ENCODE data around the gene C10orf67. TPM values are rescaled to one million over a fixed set of nuclear protein-coding genes. Genes with fewer than 3 reads are reported as not detected.

C10orf67 gene
- total and polyA plus RNA-seq, 4 donors: 0.56 to 1.5 (median 0.87) TPM

DNA sequence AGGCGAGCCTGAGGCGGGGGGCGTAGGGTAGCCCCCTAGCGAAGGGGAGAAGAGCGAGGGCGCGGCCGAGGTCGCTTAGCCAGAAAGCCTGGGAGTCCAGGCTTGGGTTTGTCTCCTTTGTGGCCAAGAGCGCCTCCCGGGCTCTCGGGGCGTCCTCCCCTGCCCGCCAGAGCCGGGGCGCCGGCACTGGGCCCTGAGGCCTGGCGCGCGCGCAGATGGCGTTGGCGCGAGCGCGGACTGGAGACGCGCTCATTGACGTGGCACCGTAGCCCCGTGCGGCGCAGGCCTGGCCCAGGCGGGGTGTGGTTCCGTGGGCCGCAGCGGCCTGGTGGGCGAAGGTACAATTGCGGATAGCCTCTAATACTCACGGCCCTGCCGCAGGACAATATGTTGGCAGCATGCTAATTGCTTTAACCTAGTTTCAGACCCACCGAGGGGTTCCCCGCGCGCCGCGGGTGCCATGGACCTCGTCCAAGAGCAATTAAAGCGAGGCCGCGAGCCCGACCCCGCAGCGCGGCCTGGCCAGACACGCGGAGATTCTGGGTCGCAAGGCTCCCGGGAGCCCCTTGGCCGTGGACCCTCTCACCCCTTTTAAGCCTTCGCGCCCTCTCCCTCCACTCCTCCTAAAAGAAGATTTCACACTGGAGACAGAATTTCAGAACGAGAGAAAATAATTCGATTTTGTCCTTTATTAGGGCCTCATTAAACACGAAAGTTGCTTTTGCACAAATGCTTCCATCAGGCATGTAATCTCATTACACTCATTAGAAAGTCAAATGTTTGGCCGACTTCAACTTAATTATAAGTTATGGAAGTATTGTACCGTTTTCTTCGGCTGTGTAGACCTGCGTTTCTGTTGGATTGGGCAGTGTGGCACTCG, 149.4 kb downstream of the C10orf67 start:
- Histone ChIP-seq H3K4me1 (ENCODE audit: control insufficient read depth, insufficient read depth, low read length) (peaks cover 41% of the 10 kb centered on the region), H3K27me3 (ENCODE audit: control insufficient read depth, insufficient read depth, low read length) (peaks cover 93% of the 10 kb centered on the region), H3K36me3 (ENCODE audit: control insufficient read depth, insufficient read depth, low read length) (no peaks in the 10 kb centered on the region), H3K9me3 (ENCODE audit: control insufficient read depth, insufficient read depth, low read length) (no peaks in the 10 kb centered on the region), H3K4me3 (ENCODE audit: low read depth, low read length) (no peak overlapping the region), H3K27ac (ENCODE audit: low read depth, low read length) (no peak overlapping the region)
- WGBS (ENCODE audit: insufficient coverage): 2% methylated on average over 68 of the region's 70 CpGs
- peak in 2 of 6 donors; percentile 35 to 63 for DNase-seq (ENCODE audit: low read depth in 4 of 6, low spot score in 6 of 6)

GRCh38 chr10:23194471-23194965, 150.1 kb downstream of the C10orf67 start:
- H3K4me3 ChIP-seq (ENCODE audit: low read depth, low read length): no peak overlapping the region
- DNase-seq (ENCODE audit: low read depth in 4 of 6, low spot score in 6 of 6): no peak
- H3K27me3 ChIP-seq (ENCODE audit: control insufficient read depth, insufficient read depth, low read length): peaks cover 89% of the 10 kb centered on the region
- no peaks in the 10 kb centered on the region for H3K9me3 ChIP-seq (ENCODE audit: control insufficient read depth, insufficient read depth, low read length)
- H3K4me1 ChIP-seq (ENCODE audit: control insufficient read depth, insufficient read depth, low read length): peaks cover 36% of the 10 kb centered on the region
- WGBS (ENCODE audit: insufficient coverage): 15% methylated on average over 7 of the region's 13 CpGs
- no peaks in the 10 kb centered on the region for H3K36me3 ChIP-seq (ENCODE audit: control insufficient read depth, insufficient read depth, low read length)
- H3K27ac ChIP-seq (ENCODE audit: low read depth, low read length): no peak overlapping the region

- no peak overlapping the region for H3K27ac ChIP-seq (ENCODE audit: low read depth, low read length)
- WGBS (ENCODE audit: insufficient coverage): 1% methylated on average over 15 of the region's 19 CpGs
- no peak for DNase-seq (ENCODE audit: low read depth in 4 of 6, low spot score in 6 of 6)
- no peaks in the 10 kb centered on the region for H3K36me3 ChIP-seq (ENCODE audit: control insufficient read depth, insufficient read depth, low read length)
- no peaks in the 10 kb centered on the region for H3K9me3 ChIP-seq (ENCODE audit: control insufficient read depth, insufficient read depth, low read length)
- peaks cover 87% of the 10 kb centered on the region for H3K27me3 ChIP-seq (ENCODE audit: control insufficient read depth, insufficient read depth, low read length)
- peaks cover 27% of the 10 kb centered on the region for H3K4me1 ChIP-seq (ENCODE audit: control insufficient read depth, insufficient read depth, low read length)
- H3K4me3 ChIP-seq (ENCODE audit: low read depth, low read length): no peak overlapping the region
Observed at GRCh38 chr10:23193435-23194074, 151.0 kb downstream of the C10orf67 start.

GRCh38 chr10:23192712-23193434, 151.7 kb downstream of the C10orf67 start:
- WGBS (ENCODE audit: insufficient coverage): under 1% methylated on average over 100 of the region's 100 CpGs
- no peak overlapping the region for H3K27ac ChIP-seq (ENCODE audit: low read depth, low read length)
- peaks cover 27% of the 10 kb centered on the region for H3K4me1 ChIP-seq (ENCODE audit: control insufficient read depth, insufficient read depth, low read length)
- DNase-seq (ENCODE audit: low read depth in 4 of 6, low spot score in 6 of 6): peak in 2 of 6 donors; percentile 51 to 63
- no peaks in the 10 kb centered on the region for H3K9me3 ChIP-seq (ENCODE audit: control insufficient read depth, insufficient read depth, low read length)
- no peaks in the 10 kb centered on the region for H3K36me3 ChIP-seq (ENCODE audit: control insufficient read depth, insufficient read depth, low read length)
- no peak overlapping the region for H3K4me3 ChIP-seq (ENCODE audit: low read depth, low read length)
- peaks cover 88% of the 10 kb centered on the region for H3K27me3 ChIP-seq (ENCODE audit: control insufficient read depth, insufficient read depth, low read length)

DNA sequence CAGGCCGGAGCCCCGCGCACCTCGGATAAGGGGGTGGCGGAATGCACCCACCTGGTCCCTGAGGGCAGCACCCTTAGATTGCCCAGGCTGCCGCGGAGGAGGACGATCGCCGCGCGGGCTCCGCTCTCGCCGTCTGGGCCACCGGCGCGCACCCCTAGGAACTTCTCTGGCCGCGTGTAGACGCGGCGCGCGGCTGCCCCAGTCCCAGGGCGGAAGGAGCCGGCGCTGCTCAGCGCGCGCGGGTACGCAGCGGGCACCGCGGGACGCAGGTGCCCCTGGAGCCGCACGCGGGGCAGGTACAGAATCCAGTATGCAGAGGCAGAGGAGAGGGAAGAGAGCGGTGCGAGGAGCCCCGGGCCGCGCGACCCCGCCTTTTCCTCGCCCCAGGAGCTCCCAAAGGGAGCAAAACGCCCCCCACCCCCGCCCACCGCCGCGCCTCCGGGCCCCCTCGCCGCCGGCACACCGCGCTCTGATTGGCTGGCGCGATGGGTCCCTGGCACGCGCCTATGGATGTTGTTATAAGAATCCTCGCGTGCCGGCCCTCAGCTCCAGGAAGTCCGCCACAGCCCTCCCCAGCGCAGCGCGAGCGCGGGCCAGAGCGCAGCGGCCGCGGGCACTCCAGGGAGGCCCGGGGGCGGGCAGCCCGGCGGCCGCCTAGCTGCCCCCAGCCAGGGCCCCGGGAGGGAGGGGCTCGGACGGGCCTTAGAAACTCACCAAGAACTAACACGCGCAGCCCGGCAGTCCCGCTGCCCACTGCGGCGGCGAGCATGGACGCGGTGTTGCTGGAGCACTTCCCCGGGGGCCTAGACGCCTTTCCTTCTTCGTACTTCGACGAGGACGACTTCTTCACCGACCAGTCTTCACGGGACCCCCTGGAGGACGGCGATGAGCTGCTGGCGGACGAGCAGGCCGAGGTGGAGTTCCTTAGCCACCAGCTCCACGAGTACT, 152.6 kb downstream of the C10orf67 start, which contains the start of gene PTF1A:
TSS of gene PTF1A (plus strand) at position 549 of the 948 bp plus-strand sequence. CDS start at position 768, 219 bp downstream.
- peaks cover 82% of the 10 kb centered on the region for H3K27me3 ChIP-seq (ENCODE audit: control insufficient read depth, insufficient read depth, low read length)
- H3K36me3 ChIP-seq (ENCODE audit: control insufficient read depth, insufficient read depth, low read length): no peaks in the 10 kb centered on the region
- H3K9me3 ChIP-seq (ENCODE audit: control insufficient read depth, insufficient read depth, low read length): no peaks in the 10 kb centered on the region
- no peak for DNase-seq (ENCODE audit: low read depth in 4 of 6, low spot score in 6 of 6)
- peaks cover 27% of the 10 kb centered on the region for H3K4me1 ChIP-seq (ENCODE audit: control insufficient read depth, insufficient read depth, low read length)
- no peak within 1 kb of the TSS for H3K27ac ChIP-seq (ENCODE audit: low read depth, low read length)
- WGBS (ENCODE audit: insufficient coverage): under 1% methylated on average over 98 of the region's 107 CpGs
- H3K4me3 ChIP-seq (ENCODE audit: low read depth, low read length): no peak within 1 kb of the TSS

GRCh38 chr10:23190872-23191763, 153.5 kb downstream of the C10orf67 start:
- no peaks in the 10 kb centered on the region for H3K36me3 ChIP-seq (ENCODE audit: control insufficient read depth, insufficient read depth, low read length)
- 3% methylated on average over 35 of the region's 36 CpGs for WGBS (ENCODE audit: insufficient coverage)
- DNase-seq (ENCODE audit: low read depth in 4 of 6, low spot score in 6 of 6): no peak
- H3K27me3 ChIP-seq (ENCODE audit: control insufficient read depth, insufficient read depth, low read length): peaks cover 73% of the 10 kb centered on the region
- H3K4me3 ChIP-seq (ENCODE audit: low read depth, low read length): no peak overlapping the region
- peaks cover 27% of the 10 kb centered on the region for H3K4me1 ChIP-seq (ENCODE audit: control insufficient read depth, insufficient read depth, low read length)
- no peaks in the 10 kb centered on the region for H3K9me3 ChIP-seq (ENCODE audit: control insufficient read depth, insufficient read depth, low read length)
- no peak overlapping the region for H3K27ac ChIP-seq (ENCODE audit: low read depth, low read length)

DNA sequence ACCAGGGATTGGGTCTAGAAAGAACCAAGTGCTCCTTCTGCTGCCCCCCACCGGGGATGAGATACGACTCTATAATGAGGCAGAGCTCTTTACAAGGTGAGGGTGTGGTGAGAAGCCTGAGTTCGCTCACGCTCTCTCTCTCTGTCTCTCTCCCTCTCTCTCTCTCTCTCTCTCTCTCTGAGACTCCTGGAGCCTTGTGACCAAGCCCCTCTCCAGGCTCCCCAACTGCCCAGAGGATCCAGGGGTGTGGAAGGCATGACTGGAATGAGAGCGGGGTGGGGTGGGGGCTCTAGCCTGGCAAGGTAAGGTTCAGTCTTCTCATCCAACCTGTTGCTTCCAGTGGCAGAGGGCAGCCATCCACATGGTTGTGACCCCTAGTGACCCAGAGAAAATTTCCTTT, 155.6 kb downstream of the C10orf67 start:
- peaks cover 52% of the 10 kb centered on the region for H3K27me3 ChIP-seq (ENCODE audit: control insufficient read depth, insufficient read depth, low read length)
- WGBS (ENCODE audit: insufficient coverage): no CpG with 5 or more reads among the region's 5 CpGs
- peaks cover 15% of the 10 kb centered on the region for H3K4me1 ChIP-seq (ENCODE audit: control insufficient read depth, insufficient read depth, low read length)
- no peaks in the 10 kb centered on the region for H3K36me3 ChIP-seq (ENCODE audit: control insufficient read depth, insufficient read depth, low read length)
- H3K4me3 ChIP-seq (ENCODE audit: low read depth, low read length): no peak overlapping the region
- no peaks in the 10 kb centered on the region for H3K9me3 ChIP-seq (ENCODE audit: control insufficient read depth, insufficient read depth, low read length)
- no peak for DNase-seq (ENCODE audit: low read depth in 4 of 6, low spot score in 6 of 6)
- H3K27ac ChIP-seq (ENCODE audit: low read depth, low read length): no peak overlapping the region

- Histone ChIP-seq H3K4me3 (ENCODE audit: low read depth, low read length) (no peak overlapping the region), H3K4me1 (ENCODE audit: control insufficient read depth, insufficient read depth, low read length) (peaks cover 6% of the 10 kb centered on the region), H3K36me3 (ENCODE audit: control insufficient read depth, insufficient read depth, low read length) (no peaks in the 10 kb centered on the region), H3K27me3 (ENCODE audit: control insufficient read depth, insufficient read depth, low read length) (peaks cover 35% of the 10 kb centered on the region), H3K9me3 (ENCODE audit: control insufficient read depth, insufficient read depth, low read length) (peaks cover 1% of the 10 kb centered on the region), H3K27ac (ENCODE audit: low read depth, low read length) (no peak overlapping the region)
- 90% methylated on average over 1 of the region's 1 CpG for WGBS (ENCODE audit: insufficient coverage)
- DNase-seq (ENCODE audit: low read depth in 4 of 6, low spot score in 6 of 6): no peak
Observed at GRCh38 chr10:23187155-23187554, 157.4 kb downstream of the C10orf67 start.
